Measurements from ENCODE around the gene MYBPC3. TPM values are rescaled to one million over a fixed set of nuclear protein-coding genes. Genes with fewer than 3 reads are reported as not detected.

Gene MYBPC3
- total RNA-seq, 2 donors from 2014 or later = not detected

DNA sequence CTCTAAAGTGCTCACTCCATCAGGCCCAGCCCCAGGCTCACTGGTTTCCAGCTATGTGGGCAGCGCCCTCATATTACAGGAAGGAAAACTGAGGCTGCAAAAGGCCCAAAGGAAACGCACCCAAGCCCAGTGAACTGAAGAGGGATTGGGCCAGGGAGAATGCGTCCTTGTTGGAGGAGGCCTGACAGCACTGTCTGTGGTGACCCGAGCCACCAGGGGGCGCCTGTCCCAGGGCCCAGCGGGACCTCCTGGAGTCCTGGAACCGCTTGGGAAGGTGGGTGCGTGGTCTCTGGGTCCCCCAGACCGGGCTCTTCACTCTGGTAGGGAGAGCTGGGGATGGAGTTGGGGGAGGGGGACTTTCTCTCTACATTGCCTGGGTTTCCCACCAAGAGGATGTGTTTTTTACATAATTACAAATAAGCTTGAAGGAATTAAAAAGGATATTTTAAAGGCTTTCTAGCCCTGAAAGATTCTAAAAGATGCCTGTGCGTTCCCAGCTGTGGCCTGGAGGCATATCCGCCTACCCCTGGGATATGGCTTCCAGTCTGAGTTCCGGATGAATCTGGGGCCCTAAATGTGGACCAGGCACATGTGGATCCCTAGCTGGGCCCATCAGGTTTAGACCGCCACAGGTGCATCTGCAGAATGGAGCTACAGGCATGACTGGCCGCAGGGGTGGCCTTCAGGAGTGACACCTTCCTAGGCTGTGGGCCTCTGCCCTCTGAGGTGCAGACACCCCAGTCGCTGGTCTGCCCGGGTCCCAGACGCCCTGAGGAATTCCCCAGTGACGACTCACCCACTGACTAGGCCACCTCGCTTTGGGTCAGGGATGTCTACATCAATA, 21.6 kb upstream of the MYBPC3 start:
- Mint-ChIP-seq H3K36me3 (no peaks in the 10 kb centered on the region), H3K9me3 (no peaks in the 10 kb centered on the region), H3K27ac (peak overlapping the region; percentile 36 to 74)
- peak; percentile 83 to 88 for ATAC-seq
- peak; percentile 85 to 93 for DNase-seq (ENCODE audit: low spot score in 2 of 2)

DNA sequence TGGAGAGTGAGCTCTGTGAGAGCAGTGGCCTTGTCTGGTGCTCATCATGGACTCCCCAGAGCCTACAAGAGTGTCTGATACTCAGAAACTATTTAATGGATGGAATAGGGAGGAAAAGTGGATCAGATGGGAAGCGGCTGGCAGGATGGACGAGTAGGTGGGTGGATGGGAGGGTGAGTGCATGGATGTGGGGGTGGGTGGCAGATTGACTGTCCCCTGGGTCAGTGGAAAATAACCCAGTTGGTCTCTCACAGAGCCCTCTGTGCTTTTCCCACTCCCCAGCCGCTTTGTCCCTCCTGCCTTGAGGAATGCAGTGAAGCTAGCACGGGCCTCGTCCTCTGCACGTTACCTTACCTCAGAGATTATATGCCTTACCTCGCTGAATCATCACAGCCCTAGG, 19.9 kb upstream of the MYBPC3 start:
- DNase-seq (ENCODE audit: low spot score in 2 of 2) (no peak), ATAC-seq (no peak)
- Mint-ChIP-seq H3K27ac (no peak overlapping the region), H3K9me3 (no peaks in the 10 kb centered on the region), H3K36me3 (no peaks in the 10 kb centered on the region)

DNA sequence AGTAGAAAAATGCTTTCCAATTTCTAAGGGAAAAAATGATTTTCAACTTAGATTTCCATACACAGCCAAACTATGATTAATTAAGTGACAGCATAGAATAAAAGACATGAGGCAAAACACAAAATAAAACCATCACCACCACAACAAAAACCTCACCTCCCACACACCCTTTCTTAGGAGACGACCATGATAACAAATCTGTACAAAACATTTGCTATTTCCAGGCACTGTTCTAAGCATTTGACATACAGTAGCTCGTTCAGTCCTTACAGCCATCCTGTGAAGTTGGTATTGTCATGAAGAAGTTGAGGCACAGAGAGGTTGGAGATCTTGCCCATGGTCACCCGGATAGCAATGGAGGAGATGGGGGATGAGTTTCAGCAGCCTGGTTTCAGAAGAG, 17.2 kb upstream of the MYBPC3 start:
- peak overlapping the region; percentile 50 to 65 for H3K27ac Mint-ChIP-seq

GRCh38 chr11:47366020-47366490, 13.6 kb upstream of the MYBPC3 start:
- ATAC-seq = peak in 1 of 2 donors; percentile 32
- no peak for DNase-seq (ENCODE audit: low spot score in 2 of 2)
- no peaks in the 10 kb centered on the region for H3K36me3 Mint-ChIP-seq
- H3K9me3 Mint-ChIP-seq = no peaks in the 10 kb centered on the region
- H3K27ac Mint-ChIP-seq = no peak overlapping the region

More for the DNA sequence above, 17.2 kb upstream of the MYBPC3 start:
- Mint-ChIP-seq H3K9me3 (no peaks in the 10 kb centered on the region), H3K36me3 (no peaks in the 10 kb centered on the region)
- peak in 1 of 2 donors; percentile 68 for ATAC-seq
- DNase-seq (ENCODE audit: low spot score in 2 of 2) = peak in 1 of 2 donors; percentile 25

- Mint-ChIP-seq H3K9me3 (no peaks in the 10 kb centered on the region), H3K27ac (no peak overlapping the region)
- ATAC-seq = no peak
Measured at GRCh38 chr11:47361419-47361818, 8.9 kb upstream of the MYBPC3 start.

DNA sequence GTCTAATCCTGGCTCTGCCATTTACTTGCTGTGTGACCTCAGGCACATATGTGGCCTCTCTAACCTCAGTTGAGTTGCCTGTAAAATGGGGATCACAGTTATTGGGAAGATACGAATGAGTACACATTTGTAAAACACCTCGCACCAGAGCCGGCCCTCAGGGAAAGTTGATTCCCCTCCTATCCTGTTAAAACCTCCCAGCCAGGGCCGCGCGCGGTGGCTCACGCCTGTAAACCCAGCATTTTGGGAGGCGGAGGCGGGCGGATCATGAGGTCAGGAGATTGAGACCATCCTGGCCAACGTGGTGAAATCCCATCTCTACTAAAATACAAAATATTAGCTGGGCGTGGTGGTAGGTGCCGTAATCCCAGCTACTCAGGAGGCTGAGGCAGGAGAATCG, 7.8 kb upstream of the MYBPC3 start:
- ATAC-seq (no peak), DNase-seq (ENCODE audit: low spot score in 2 of 2) (no peak)
- no peaks in the 10 kb centered on the region for H3K36me3 Mint-ChIP-seq
- H3K27ac Mint-ChIP-seq = no peak overlapping the region
- H3K9me3 Mint-ChIP-seq = no peaks in the 10 kb centered on the region

More at GRCh38 chr11:47361419-47361818, 8.9 kb upstream of the MYBPC3 start:
- H3K36me3 Mint-ChIP-seq = no peaks in the 10 kb centered on the region
- no peak for DNase-seq (ENCODE audit: low spot score in 2 of 2)

GRCh38 chr11:47359586-47359985, 7.1 kb upstream of the MYBPC3 start:
- peak in 1 of 2 donors; percentile 38 for ATAC-seq
- Mint-ChIP-seq H3K36me3 (no peaks in the 10 kb centered on the region), H3K27ac (peak overlapping the region; percentile 50 to 75), H3K9me3 (no peaks in the 10 kb centered on the region)
- no peak for DNase-seq (ENCODE audit: low spot score in 2 of 2)

- DNase-seq (ENCODE audit: low spot score in 2 of 2) (no peak), ATAC-seq (no peak)
- H3K9me3 Mint-ChIP-seq = no peaks in the 10 kb centered on the region
- no peaks in the 10 kb centered on the region for H3K36me3 Mint-ChIP-seq
- H3K27ac Mint-ChIP-seq = peak overlapping the region; percentile 50 to 75
Measured at GRCh38 chr11:47359162-47359561, 6.7 kb upstream of the MYBPC3 start.

DNA sequence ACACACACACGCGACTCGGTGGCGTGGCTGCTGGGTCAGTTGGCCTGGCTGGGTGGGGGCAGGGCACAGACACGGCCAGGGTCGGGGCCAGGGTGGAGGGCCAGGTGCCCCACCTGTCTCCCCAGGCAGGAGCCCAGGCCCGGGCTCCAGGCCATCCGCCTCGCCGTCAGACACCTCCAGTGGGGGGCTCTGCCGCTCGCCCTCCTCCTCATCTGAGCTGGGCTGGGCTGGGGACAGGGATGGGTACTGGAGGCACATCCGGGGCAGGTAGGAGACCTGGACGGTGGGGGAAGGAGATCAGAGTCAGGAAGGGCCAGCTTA, 6.2 kb upstream of the MYBPC3 start:
- Mint-ChIP-seq H3K27ac (no peak overlapping the region), H3K9me3 (no peaks in the 10 kb centered on the region), H3K36me3 (no peaks in the 10 kb centered on the region)
- DNase-seq (ENCODE audit: low spot score in 2 of 2) (no peak), ATAC-seq (no peak)

DNA sequence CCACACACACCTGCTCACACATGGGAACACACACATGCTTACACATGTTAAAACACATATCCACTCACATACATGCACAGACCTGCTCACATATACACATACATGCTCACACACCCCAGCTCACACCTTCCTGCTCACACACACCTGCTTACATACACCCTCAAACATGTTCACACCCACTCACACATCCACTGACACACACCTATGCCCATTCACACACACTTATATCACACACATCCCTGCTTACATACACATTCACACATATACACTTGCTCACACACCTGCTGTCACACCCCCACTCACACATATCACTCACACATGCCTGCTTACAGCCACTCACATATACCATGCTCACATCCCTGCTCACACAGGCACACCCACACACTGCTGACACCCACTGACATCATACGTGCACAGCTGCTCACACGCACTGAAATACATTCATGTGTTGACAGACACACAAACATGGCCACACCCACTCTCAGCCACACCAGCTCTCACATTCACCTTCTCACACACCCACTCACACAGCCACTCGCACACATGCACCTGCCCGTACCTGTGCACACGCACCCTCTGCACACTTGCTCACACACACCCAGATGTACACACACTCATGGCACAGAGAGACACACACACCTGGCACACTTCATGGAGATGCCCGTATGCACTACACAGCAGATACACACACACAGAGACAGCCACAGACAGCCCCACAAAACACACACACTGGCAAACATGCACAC, 5.7 kb upstream of the MYBPC3 start:
- no peak for DNase-seq (ENCODE audit: low spot score in 2 of 2)
- Mint-ChIP-seq H3K9me3 (no peaks in the 10 kb centered on the region), H3K36me3 (no peaks in the 10 kb centered on the region), H3K27ac (no peak overlapping the region)
- ATAC-seq = no peak

- no peak for ATAC-seq
Measured at GRCh38 chr11:47356998-47357329, 4.5 kb upstream of the MYBPC3 start.

DNA sequence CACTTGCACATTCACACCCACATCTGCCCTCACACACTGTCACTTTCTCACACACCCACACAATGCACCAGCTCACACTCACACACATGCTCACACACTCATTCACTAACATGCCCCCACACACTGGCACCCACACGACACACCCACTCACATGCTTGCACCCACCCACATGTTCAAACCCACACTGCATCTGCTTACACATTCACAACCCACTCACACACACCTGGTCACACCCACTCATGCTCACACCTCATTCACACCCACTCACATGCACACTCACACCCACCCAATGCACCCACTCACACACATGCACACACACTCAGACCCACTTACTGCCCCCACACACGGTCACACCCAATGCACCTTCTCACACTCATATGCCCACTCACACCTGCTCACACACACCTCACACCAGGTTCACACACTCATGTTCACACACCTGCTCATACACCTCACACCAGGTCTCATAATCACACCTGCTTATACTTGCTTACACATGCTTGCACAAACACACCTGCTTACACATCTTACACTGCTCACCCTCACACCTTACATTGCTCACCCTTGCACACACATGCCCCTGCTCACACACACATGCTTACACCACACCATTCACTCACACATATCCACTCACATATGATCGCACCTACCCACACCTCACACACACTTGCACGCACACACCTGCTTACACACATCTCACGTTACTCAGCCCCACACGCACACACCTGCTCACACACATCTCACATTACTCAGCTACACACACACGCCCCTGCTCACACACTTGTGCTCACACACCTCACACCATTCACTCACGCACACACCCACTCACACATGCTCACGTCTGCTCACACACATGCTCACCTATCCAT, 3.9 kb upstream of the MYBPC3 start:
- no peak for DNase-seq (ENCODE audit: low spot score in 2 of 2)
- H3K36me3 Mint-ChIP-seq = no peaks in the 10 kb centered on the region
- no peak for ATAC-seq
- no peaks in the 10 kb centered on the region for H3K9me3 Mint-ChIP-seq
- H3K27ac Mint-ChIP-seq = no peak overlapping the region

More at GRCh38 chr11:47356998-47357329, 4.5 kb upstream of the MYBPC3 start:
- no peak for DNase-seq (ENCODE audit: low spot score in 2 of 2)
- Mint-ChIP-seq H3K9me3 (no peaks in the 10 kb centered on the region), H3K36me3 (no peaks in the 10 kb centered on the region), H3K27ac (no peak overlapping the region)

DNA sequence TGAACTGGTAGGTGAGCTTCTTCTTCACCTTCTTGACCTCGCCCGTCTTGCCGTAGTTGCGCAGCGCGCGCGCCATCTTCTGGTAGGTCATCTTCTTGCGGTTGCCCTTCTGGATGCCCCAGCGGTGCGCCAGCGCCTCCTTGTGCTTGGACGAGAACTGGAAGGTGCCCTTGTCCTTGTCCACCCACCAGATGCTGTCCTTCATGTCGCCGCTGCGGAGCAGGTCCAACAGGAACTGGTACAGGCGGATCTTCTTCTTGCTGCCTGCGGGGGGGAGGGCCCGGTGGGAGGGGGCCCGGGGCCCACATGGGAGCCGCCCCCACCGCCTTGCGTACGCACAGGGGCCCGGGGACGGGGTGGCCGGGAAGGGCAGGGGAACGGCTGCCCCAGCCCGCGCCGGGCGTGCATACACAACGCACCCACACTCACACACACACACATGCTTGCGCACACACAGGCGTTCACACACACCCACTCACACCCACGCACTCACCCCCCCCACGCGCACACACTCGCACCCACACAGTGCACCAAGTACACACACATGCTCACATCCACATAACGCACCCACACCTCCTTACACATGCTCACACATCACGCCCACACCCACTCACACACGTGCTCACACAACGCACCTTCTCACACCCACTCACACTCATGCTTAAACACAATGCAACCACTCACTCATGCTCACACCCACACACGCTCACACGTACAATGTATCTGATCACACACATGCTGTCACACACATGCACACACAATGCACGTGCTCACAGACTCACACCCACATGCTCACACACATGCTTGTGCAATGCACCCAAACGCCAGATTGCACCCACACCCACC, 3.0 kb upstream of the MYBPC3 start:
- peak; percentile 28 to 65 for ATAC-seq
- DNase-seq (ENCODE audit: low spot score in 2 of 2) = peak in 1 of 2 donors; percentile 73
- H3K9me3 Mint-ChIP-seq = no peaks in the 10 kb centered on the region

DNA sequence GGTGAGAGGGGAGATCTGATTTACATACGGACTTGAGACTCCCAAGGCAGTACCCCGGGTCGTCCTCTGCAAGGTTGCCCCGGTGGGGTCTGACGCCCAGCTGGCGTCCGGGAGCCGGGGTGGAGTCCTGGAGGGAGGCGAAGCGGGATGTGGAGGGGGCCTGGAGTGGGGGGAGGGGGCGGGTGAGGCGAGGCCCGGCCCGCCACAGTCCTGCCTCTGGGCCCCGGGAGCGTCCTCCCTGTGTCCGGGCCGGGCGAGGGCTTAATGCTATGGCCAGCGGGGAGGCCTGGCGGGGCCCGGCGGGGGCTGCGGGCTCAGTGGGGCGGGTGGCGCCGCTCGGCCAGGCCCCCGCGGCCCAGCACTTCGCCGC, 2.4 kb upstream of the MYBPC3 start:
- no peak overlapping the region for H3K27ac Mint-ChIP-seq
- H3K36me3 Mint-ChIP-seq = no peaks in the 10 kb centered on the region
- DNase-seq (ENCODE audit: low spot score in 2 of 2) = no peak
- no peaks in the 10 kb centered on the region for H3K9me3 Mint-ChIP-seq
- ATAC-seq = no peak

More for the DNA sequence above, 3.0 kb upstream of the MYBPC3 start:
- no peaks in the 10 kb centered on the region for H3K36me3 Mint-ChIP-seq
- no peak overlapping the region for H3K27ac Mint-ChIP-seq

- H3K36me3 Mint-ChIP-seq = no peaks in the 10 kb centered on the region
- ATAC-seq = no peak
Measured at GRCh38 chr11:47353978-47354774, 1.7 kb upstream of the MYBPC3 start.

More at GRCh38 chr11:47353978-47354774, 1.7 kb upstream of the MYBPC3 start:
- Mint-ChIP-seq H3K9me3 (no peaks in the 10 kb centered on the region), H3K27ac (no peak overlapping the region)
- no peak for DNase-seq (ENCODE audit: low spot score in 2 of 2)

All from activated naive CD4-positive, alpha-beta T cell treated with anti-CD3 and anti-CD28 coated beads, Interleukin-2, amount 50 U/mL, for 72 hours (primary cell).